ENCODE data around the gene PSTK. TPM values are rescaled to one million over a fixed set of nuclear protein-coding genes. Genes with fewer than 3 reads are reported as not detected.

The PSTK gene
- total and polyA plus RNA-seq, 10 of the 15 experiments (the other 5 are each of a cell fraction or from before 2014, with no cell fraction given), result 1.8 to 7.1 (median 3.4) TPM

- TF ChIP-seq NRF1 (conservative IDR thresholded peaks at IDR 0.05; ENCODE audit: low read depth, low read length) (peak; percentile 100), ZNF622 (IDR thresholded peaks at IDR 0.05) (no peak), POLR2A (IDR thresholded peaks at IDR 0.05; ENCODE audit: low read depth, low read length) (peak; percentile 89), WRNIP1 (IDR thresholded peaks at IDR 0.05; ENCODE audit: borderline replicate concordance, low read depth, low read length) (no peak), RELA (IDR thresholded peaks at IDR 0.05; ENCODE audit: borderline replicate concordance, partially characterized antibody) (no peak), REST (IDR thresholded peaks at IDR 0.05; ENCODE audit: low read depth, low read length) (no peak), NFYB (IDR thresholded peaks at IDR 0.05; ENCODE audit: insufficient read depth, low read depth, low read length) (no peak), MAX (IDR thresholded peaks at IDR 0.05; ENCODE audit: low read depth, low read length) (peak; percentile 99), ATF2 (IDR thresholded peaks at IDR 0.05; ENCODE audit: low read length) (no peak), TARDBP (IDR thresholded peaks at IDR 0.05; ENCODE audit: borderline replicate concordance) (peak; percentile 75; the same call in 1 of the 2 replicates), TAF1 (IDR thresholded peaks at IDR 0.05; ENCODE audit: borderline replicate concordance, low read depth, low read length) (peak; percentile 89), RBBP5 (conservative IDR thresholded peaks at IDR 0.05) (no peak), ZBTB40 (IDR thresholded peaks at IDR 0.05; ENCODE audit: borderline replicate concordance) (peak; percentile 98), KDM1A (IDR thresholded peaks at IDR 0.05; ENCODE audit: borderline replicate concordance) (no peak), CREB1 (IDR thresholded peaks at IDR 0.05; ENCODE audit: low read depth) (0 out of 2 replicates have a peak, but pooled peaks have one; percentile 58), MLLT1 (IDR thresholded peaks at IDR 0.05) (peak; percentile 79; the same call in 1 of the 2 replicates), ELK1 (IDR thresholded peaks at IDR 0.05; ENCODE audit: low read depth, low read length) (peak; percentile 91)
These were observed 26.1 kb upstream of the PSTK start, which contains the start of gene C10orf88 (continued) for GRCh38 chr10:122953902-122954730.

All from GM12878 (cell line).